Fibroblast of lung (primary cell): ENCODE results near the gene FHIT.

Experiments
- CTCF ChIP-seq, 2 donors: IDR thresholded peaks in 1 of 2; conservative IDR thresholded peaks in 1 of 2; 1 replicate in 1 of 2; 2 replicates in 1 of 2; pipeline ENCODE4 v1.5.1; 2011 to 2012; ENCODE audit warnings: low read length in 2 of 2, control low read depth in 1 of 2, inconsistent platforms in 1 of 2, low read depth in 1 of 2, mild to moderate bottlenecking in 1 of 2
- EZH2 ChIP-seq: IDR thresholded peaks from 2 replicates; pipeline ENCODE4 v1.5.1; 2012; ENCODE audit warnings: low read length, control low read depth, mild to moderate bottlenecking; ENCODE audit errors: missing control alignments

GRCh38 chr3:60909526-60909925 is 341.7 kb downstream of the FHIT start:
- no peak for TF ChIP-seq CTCF (conservative IDR thresholded peaks at IDR 0.05 in 1 of 2, IDR thresholded peaks at IDR 0.05 in 1 of 2; ENCODE audit: low read depth in 1 of 2, low read length in 2 of 2)
- no peak for TF ChIP-seq EZH2
